ENCODE results near the gene NPBWR2.

NPBWR2 gene

DNA sequence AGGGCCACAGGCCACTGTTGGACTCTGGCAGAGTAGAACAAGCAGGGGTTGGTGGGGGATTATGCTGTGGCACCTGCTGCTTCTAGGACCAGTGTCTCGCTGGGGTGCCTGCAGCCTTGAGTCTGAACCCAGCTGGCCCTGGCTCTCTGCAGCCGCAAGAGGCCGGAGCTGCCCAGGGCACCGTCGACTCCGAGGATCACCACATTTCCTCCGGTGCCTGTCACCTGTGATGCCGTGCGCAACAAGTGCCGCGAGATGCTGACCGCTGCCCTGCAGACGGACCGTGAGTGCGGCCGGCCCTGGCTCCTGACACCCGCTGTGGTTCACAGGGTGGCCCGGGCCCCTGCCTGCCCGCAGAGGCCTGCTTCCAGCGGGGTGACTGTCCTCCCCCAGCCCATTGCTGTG lies 38.2 kb downstream of the NPBWR2 start:
- no peak for TF ChIP-seq CTCF (IDR thresholded peaks at IDR 0.05; ENCODE audit: low read depth, low read length)

DNA sequence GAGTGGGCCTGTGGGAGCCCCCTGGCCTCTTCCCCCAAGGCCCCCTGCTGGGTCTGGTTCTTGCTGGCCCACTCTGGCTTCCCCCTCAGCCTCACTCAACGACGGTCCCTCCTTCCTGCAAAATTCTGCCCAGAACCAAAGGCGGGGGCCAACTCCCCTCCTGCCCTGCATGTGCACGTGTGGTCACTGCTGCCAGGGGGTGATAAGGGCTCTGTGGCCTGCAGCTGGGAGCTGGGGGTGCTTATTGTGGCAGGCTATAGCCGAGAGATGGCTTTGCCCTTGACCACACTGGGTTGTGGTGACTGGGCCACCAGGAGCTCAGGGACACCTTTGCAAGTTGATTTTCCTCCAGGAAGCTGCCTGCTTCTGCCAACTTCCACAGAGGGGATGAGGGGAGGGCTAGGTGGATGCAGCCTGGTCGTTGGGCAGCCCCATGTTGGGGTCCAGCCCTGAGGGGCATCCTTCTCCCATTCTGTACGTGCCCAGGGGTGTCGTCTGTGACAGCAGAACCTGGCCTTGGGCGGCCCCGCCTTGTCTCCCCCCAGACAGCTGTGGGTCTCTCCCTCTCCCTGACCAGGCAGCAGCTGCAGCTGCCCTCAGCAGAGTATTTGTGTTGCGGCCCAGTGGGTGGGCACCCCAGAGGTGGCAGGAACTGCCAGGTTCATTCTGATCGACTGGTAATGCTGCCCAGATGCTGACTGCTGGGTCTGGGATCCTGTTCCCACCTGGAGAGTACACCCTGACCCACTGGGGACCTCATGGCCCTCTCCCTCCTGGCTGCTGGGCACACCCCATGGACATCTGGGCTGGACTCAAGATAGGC lies 38.8 kb downstream of the NPBWR2 start:
- H3K4me3 ChIP-seq (ENCODE audit: low read depth, low read length) = no peak overlapping the region
- no peak for TF ChIP-seq CTCF (IDR thresholded peaks at IDR 0.05; ENCODE audit: low read depth, low read length)

More for the DNA sequence above, 38.2 kb downstream of the NPBWR2 start:
- no peak overlapping the region for H3K4me3 ChIP-seq (ENCODE audit: low read depth, low read length)

DNA sequence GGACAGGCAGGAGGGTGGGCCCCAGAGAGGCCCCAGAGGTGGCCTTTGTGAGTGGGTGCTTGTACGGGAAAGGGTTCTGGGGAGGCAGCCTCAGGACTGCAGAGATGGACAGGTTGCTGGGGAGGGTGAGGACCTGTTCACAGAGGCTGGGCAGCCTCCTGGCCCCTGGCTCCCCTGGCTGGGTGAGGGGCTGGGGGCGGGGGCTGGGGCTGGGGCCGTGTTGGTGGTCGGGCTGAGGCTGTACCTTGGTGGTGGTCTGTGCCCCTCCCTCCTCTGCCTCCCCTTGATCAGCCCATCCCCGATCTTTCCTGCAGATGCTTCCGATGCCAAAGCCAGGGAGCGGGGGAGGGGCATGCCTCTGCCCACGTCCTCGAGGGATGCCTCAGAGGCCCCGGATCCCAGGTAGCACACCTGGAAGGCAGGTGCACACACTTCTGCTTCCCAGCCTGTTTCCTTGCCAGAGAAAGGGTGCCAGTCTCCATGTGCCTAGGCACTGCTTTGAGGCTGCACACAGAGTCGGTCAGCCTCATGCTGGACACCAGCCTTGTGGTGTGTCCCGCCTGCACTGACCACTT lies 39.5 kb downstream of the NPBWR2 start:
- no peak for TF ChIP-seq CTCF (IDR thresholded peaks at IDR 0.05; ENCODE audit: low read depth, low read length)
- no peak overlapping the region for H3K4me3 ChIP-seq (ENCODE audit: low read depth, low read length)

- H3K4me3 ChIP-seq (ENCODE audit: low read depth, low read length) = no peak overlapping the region
- no peak for TF ChIP-seq CTCF (IDR thresholded peaks at IDR 0.05; ENCODE audit: low read depth, low read length)
These were observed 40.2 kb downstream of the NPBWR2 start for GRCh38 chr20:64067005-64067632.

DNA sequence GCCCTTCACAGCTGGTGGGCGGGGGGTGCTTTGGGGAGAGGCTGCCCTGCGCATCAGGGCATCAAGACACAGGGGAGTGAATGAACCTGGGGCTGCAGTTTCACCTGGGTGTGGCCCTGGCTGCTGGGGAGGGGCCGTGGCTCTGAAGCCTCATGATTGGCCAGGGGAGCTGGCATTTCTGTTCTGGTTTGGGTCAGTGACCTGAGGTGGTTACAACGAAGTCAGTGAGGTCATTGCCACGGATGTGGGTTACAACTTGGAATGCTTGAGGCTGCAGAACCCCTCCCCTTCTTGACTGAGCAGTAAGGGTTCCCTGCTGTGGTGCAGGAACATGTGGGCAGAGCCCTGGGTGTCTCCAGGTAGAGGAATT lies 41.4 kb downstream of the NPBWR2 start:
- no peak overlapping the region for H3K4me3 ChIP-seq (ENCODE audit: low read depth, low read length)
- TF ChIP-seq CTCF (IDR thresholded peaks at IDR 0.05; ENCODE audit: low read depth, low read length) = no peak

DNA sequence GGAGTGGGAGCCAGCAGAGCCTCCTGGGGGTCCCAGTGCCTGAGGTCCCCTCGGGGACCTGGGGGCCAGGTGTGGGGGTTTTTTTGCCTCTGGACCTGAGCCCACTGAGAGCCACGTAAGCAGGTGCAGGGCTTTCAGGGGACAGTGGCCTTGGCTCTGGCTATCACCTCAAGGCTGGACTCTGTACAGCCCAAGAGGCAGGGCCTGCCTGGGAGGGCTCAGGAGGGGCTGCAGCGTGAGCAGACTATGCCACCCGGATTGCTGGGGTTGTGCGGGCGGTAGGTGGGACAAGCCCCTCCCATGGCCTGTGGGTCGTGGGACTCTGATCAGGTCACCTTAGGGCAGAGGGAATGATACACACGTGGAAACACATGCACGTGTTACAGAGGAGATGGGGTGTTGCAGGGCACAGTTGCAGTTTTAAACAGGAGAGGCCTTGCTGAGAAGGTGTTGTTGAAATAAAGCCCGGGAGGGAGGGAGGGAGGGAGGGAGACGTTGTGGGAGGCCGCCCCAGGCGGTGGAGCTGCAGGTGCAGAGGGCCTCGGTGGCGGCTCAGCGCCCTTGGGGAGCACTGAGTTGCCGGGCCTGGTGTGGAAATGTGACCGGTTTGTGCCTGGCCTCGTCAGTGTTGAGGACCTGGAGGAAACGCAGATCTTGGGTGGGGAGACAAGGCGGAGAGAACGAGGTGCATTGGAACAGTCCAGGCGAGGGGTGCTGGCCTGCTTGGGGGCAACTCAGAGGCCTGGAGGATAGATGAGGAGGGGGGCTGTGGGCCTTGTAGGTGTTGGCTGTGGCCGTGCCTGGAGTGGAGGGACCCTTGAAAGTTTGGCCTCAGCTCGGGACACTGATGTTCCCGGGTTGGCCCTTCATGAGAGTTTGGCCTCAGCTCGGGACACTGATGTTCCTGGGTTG lies 42.0 kb downstream of the NPBWR2 start:
- no peak overlapping the region for H3K4me3 ChIP-seq (ENCODE audit: low read depth, low read length)
- no peak for TF ChIP-seq CTCF (IDR thresholded peaks at IDR 0.05; ENCODE audit: low read depth, low read length)
